Measurements from ENCODE around the gene CFAP52.
"Not testable (repeated sequence)": the region's sequence is repeated elsewhere in the genome, so short reads cannot be mapped to it uniquely, and the experiment has no call there.

The CFAP52 gene

GRCh38 chr17:9644910-9645751, 68.7 kb downstream of the CFAP52 start, which contains the start of gene USP43:
USP43 (plus strand) TSS chr17:9645517; CDS start chr17:9645633, 116 bp downstream.
- in situ Hi-C loops (cut with MboI; ENCODE audit: low sequenced_read_pairs): no loop called here

GRCh38 chr17:9645851-9646545, 69.6 kb downstream of the CFAP52 start:
- in situ Hi-C loops (cut with MboI; ENCODE audit: low sequenced_read_pairs): no loop called here

GRCh38 chr17:9646546-9646885, 70.1 kb downstream of the CFAP52 start:
- in situ Hi-C loops (cut with MboI; ENCODE audit: low sequenced_read_pairs): no loop called here

- in situ Hi-C loops (cut with MboI; ENCODE audit: low sequenced_read_pairs): no loop called here
Measured at GRCh38 chr17:9647014-9647413, 70.6 kb downstream of the CFAP52 start.

GRCh38 chr17:9648521-9649110, 72.2 kb downstream of the CFAP52 start:
- in situ Hi-C loops (cut with MboI; ENCODE audit: low sequenced_read_pairs): no loop called here

GRCh38 chr17:9658593-9659211, 82.3 kb downstream of the CFAP52 start:
- in situ Hi-C loops (cut with MboI; ENCODE audit: low sequenced_read_pairs): no loop called here

GRCh38 chr17:9661027-9661426, 84.6 kb downstream of the CFAP52 start:
- in situ Hi-C loops (cut with MboI; ENCODE audit: low sequenced_read_pairs): no loop called here

GRCh38 chr17:9663511-9663910, 87.1 kb downstream of the CFAP52 start:
- in situ Hi-C loops (cut with MboI; ENCODE audit: low sequenced_read_pairs): not testable (repeated sequence)

- in situ Hi-C loops (cut with MboI; ENCODE audit: low sequenced_read_pairs): no loop called here
Measured at GRCh38 chr17:9666461-9667050, 90.1 kb downstream of the CFAP52 start.

- in situ Hi-C loops (cut with MboI; ENCODE audit: low sequenced_read_pairs): no loop called here
Measured at GRCh38 chr17:9668517-9668916, 92.1 kb downstream of the CFAP52 start.

- in situ Hi-C loops (cut with MboI; ENCODE audit: low sequenced_read_pairs): no loop called here
Measured at GRCh38 chr17:9669551-9670008, 93.1 kb downstream of the CFAP52 start.

- in situ Hi-C loops (cut with MboI; ENCODE audit: low sequenced_read_pairs): no loop called here
Measured at GRCh38 chr17:9670596-9670995, 94.2 kb downstream of the CFAP52 start.

- in situ Hi-C loops (cut with MboI; ENCODE audit: low sequenced_read_pairs): no loop called here
Measured at GRCh38 chr17:9671559-9671958, 95.1 kb downstream of the CFAP52 start.

- in situ Hi-C loops (cut with MboI; ENCODE audit: low sequenced_read_pairs): no loop called here
Measured at GRCh38 chr17:9672266-9672665, 95.8 kb downstream of the CFAP52 start.

- in situ Hi-C loops (cut with MboI; ENCODE audit: low sequenced_read_pairs): no loop called here
Measured at GRCh38 chr17:9672691-9673090, 96.2 kb downstream of the CFAP52 start.

GRCh38 chr17:9676084-9676483, 99.6 kb downstream of the CFAP52 start:
- in situ Hi-C loops (cut with MboI; ENCODE audit: low sequenced_read_pairs): no loop called here

GRCh38 chr17:9676820-9677310, 100.4 kb downstream of the CFAP52 start:
- in situ Hi-C loops (cut with MboI; ENCODE audit: low sequenced_read_pairs): no loop called here

- in situ Hi-C loops (cut with MboI; ENCODE audit: low sequenced_read_pairs): no loop called here
Measured at GRCh38 chr17:9677411-9677810, 101.0 kb downstream of the CFAP52 start.

- in situ Hi-C loops (cut with MboI; ENCODE audit: low sequenced_read_pairs): no loop called here
Measured at GRCh38 chr17:9677896-9678295, 101.5 kb downstream of the CFAP52 start.

GRCh38 chr17:9684955-9685621, 108.6 kb downstream of the CFAP52 start:
- in situ Hi-C loops (cut with MboI; ENCODE audit: low sequenced_read_pairs): no loop called here

Data from HL-60/S4 treated with retinoic acid at 250 ng/mL for 4 days and 3 days (cell line).